ENCODE results near the gene MAP3K15.

DNA sequence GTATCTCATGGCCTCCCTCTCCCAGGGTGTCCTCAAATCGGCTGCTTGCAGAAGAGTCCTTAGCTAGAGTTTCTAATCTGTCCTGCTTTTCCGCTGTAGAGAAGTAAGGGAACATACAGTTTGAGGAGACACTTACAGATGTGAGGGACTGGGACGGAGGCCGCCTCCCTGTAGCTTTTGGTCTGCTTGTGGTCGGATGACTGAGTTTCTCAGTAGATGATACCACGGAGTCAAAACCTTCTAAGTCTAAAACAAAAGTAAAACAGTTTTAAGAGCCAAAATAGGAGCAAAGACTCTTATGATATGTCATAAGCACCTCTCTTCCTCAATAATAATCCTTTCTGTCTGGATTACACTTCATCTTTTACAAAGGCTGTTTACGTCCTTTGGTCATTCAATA is 34.5 kb upstream of the MAP3K15 start:
- TF ChIP-seq, protein P1, sequence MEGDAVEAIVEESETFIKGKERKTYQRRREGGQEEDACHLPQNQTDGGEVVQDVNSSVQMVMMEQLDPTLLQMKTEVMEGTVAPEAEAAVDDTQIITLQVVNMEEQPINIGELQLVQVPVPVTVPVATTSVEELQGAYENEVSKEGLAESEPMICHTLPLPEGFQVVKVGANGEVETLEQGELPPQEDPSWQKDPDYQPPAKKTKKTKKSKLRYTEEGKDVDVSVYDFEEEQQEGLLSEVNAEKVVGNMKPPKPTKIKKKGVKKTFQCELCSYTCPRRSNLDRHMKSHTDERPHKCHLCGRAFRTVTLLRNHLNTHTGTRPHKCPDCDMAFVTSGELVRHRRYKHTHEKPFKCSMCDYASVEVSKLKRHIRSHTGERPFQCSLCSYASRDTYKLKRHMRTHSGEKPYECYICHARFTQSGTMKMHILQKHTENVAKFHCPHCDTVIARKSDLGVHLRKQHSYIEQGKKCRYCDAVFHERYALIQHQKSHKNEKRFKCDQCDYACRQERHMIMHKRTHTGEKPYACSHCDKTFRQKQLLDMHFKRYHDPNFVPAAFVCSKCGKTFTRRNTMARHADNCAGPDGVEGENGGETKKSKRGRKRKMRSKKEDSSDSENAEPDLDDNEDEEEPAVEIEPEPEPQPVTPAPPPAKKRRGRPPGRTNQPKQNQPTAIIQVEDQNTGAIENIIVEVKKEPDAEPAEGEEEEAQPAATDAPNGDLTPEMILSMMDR (IDR thresholded peaks at IDR 0.05; ENCODE audit: insufficient read depth, low read depth, low read length) = no peak
- no peak for TF ChIP-seq EZH2 (IDR thresholded peaks at IDR 0.05; ENCODE audit: insufficient read depth, low read length)
